IPS-11a (cell line): ENCODE measurements around the gene USF3.
"Not testable (repeated sequence)": the region's sequence is repeated elsewhere in the genome, so short reads cannot be mapped to it uniquely, and the experiment has no call there.

Experiments
- H3K4me3 ChIP-seq: one replicate; pipeline ENCODE4 v1.5.1; 2013; ENCODE audit warnings: low read depth, low read length, control low read depth

The USF3 gene

DNA sequence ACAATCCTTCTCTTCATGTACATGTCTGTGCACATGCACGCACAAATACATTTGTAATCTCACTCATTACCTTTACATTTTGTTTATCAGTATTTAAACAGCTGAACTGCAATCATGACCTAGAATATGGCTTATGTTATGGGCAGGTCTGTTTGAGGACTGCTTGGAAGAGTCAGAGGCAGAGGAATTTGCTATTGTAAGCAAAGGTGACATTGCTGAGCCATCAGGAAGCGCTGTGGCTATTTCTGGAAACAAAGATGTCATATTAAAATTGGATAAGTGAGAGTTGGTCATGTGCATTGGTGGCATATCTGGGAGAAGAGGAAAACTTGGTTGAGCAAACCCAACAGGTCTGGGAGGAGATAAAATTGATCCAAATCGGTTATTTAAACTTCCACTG lies 41.6 kb downstream of the USF3 start:
- no peak overlapping the region for H3K4me3 ChIP-seq

DNA sequence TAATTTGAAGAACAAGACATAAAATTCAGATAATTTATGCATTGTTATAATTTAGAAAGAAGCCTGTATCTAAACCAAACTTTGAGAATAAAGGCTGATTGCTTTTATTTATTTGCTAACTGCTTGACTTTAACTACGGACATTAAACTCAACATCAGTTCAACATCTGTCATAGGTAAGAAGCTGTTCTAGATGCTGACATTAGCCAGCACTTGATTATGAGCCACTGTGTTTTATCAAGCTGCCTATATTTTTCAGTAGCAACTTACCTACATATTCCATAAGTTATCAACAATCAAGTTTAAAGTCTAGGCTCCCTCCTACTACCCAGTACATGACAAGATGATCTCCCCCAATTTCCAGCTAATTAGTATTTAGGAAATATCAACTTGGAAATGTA lies 42.1 kb downstream of the USF3 start:
- no peak overlapping the region for H3K4me3 ChIP-seq

DNA sequence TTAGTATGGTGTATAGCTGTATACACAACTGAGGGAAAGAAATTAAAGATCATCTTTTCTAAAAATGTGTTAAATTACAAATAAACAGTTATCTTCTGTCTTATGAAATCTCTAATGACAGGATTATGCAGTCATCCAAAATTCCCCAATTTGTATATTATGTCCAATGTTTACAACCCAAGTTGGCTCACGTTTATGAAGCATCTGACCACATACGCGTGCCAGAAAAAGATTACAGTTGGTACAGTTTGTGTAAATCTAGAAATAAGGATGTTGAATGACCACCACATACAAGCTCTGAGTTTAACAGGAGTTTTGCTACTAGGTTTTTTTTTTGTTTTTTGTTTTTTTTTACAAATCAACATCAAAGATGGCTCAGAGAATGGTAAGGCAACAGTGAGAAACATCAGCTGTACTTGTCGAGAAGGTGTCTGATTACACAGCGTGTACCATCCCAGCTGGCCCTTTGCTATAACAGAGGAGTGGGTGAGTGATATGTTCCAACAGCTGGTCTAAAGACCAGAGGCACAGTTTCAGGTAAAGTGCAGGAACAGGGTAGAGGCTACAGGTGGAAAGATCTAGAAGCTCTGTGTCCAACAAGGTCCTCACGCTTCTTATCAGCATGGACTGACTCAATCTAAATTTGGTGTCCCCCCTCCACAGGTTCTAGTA lies 47.1 kb downstream of the USF3 start:
- no peak overlapping the region for H3K4me3 ChIP-seq

DNA sequence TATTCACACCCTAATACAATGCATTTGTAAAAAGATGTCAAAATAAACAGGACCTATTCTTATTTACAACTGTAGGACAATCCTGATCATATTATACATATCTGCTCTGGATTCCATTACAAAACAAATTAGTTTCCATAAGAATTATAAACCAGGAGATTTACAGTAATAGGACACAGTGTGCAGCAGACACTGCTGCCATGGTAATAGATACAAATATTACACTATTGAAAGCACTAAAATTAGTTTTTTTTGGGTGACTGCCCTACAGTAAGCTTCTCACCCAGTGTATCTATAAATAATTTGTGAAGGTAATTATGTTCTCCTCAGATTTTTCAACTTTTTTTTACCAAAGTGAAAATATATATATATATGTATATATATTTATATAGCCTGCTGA lies 47.9 kb downstream of the USF3 start:
- no peak overlapping the region for H3K4me3 ChIP-seq

DNA sequence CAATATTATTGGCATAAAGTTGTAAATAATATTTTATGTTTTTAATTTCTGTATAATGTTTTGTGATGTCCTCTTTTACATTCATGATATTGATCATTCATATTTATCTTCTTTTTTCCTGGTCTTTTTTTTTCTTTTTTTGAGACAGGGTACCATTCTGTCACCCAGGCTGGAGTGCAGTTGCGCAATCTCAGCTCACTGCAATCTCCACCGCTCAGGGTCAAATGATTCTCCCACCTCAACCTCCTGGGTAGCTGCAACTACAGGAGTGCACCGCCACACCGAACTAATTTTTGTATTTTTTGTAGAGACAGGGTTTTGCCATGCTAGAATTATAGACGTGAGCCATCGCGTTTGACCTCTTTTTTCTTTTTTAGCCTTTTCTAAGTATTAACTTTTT lies 52.9 kb downstream of the USF3 start:
- no peak overlapping the region for H3K4me3 ChIP-seq

DNA sequence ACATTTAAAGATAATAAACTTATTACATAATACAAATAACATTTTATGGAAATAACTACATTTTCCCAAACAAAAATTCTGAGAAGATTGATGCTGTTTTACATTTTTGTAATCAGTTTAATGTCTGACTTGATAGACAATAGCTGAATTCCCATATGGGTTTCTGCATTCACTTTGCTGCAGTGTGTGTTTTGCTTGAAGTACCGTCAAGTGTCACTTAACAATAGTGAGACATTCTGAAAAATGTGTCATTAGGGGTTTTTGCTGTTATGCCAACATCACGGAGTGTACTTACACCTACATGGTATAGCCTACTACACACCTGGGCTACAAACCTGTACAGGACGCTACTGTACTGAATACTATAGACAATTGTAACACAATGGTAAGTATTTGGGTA lies 57.5 kb downstream of the USF3 start:
- no peak overlapping the region for H3K4me3 ChIP-seq

DNA sequence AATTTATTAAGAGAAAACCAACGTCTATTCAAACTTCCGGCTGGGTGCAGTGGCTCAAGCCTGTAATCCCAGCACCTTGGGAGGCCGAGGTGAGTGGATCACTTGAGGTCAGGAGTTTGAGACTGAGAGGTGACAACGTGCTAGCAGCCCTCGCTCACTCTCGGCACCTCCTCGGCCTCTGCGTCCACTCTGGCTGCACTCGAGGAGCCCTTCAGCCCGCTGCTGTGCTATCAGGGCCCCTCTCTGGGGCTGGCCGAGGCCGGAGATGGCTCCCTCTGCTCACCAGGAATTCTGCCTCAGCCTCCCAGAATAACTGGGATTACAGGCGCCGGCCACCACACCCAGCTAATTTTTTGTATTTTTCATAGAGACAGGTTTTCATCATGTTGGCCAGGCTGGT lies 58.7 kb downstream of the USF3 start:
- H3K4me3 ChIP-seq = no peak overlapping the region

DNA sequence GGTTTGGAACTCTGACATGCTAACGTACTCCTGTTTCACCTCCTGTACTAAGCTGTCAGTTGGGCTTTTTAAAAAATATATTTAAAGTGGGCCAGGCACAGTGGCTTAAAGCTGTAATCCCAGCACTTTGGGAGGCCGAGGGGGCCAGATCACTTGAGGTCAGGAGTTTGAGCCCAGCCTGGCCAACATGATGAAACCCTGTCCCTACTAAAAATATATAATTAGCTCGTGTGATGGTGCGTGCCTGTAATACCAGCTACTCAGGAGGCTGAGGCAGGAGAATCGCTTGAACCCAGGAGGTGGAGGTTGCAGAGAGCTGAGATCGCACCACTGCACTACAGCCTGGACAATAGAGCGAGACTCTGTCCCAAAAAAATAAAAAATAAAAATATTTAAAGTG lies 60.4 kb downstream of the USF3 start:
- not testable (repeated sequence) for H3K4me3 ChIP-seq

DNA sequence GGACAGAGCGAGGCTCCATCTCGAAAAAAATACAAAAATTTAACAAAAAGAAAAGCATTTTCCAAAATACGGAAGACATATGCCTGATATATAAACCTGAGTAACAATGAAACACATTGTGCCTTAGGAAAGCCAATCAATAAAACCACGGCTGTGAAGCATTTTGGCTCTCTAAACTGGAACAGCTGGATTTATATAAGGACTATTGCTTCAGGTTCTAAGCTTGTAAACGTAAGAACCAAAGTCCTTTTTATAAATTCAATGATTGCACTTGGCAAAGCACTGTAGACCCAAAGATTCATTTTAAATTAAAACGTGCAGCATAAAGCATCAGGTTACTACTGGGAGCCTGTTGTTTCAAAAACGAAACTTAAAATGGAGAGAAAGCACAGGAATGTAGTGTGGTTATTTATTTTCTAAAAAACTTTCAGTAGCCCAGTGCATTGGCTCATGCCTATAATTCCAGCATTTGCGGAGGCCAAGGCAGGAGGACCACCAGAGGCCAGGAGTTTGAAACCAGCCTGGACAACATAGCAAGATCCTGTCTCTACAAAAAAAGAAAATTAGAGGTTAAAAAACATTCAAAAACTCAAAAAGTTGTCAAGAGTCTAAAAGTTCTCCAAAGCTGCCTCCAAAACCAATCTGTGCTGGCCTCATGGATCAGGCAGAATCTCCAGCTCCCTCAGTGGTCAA lies 61.5 kb downstream of the USF3 start:
- no peak overlapping the region for H3K4me3 ChIP-seq

DNA sequence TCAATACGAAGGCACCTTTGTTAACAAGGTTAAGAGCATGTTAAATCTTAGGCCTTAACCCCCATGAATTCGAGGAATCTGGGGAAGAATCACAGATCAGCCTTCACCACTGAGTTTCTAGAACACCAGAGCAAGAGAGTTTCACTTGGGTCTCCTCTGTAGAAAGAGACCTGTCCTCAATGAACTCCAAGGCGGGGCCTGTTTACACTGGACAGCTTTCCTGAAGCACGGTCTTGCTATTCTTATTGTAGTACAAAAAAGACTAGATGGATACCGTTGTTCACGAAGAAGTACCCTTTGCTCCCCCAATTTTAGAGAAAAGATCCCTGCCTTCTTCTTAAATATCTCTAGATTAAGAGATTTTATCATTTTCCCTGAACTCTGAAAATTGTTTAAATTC lies 64.9 kb downstream of the USF3 start:
- H3K4me3 ChIP-seq = no peak overlapping the region

DNA sequence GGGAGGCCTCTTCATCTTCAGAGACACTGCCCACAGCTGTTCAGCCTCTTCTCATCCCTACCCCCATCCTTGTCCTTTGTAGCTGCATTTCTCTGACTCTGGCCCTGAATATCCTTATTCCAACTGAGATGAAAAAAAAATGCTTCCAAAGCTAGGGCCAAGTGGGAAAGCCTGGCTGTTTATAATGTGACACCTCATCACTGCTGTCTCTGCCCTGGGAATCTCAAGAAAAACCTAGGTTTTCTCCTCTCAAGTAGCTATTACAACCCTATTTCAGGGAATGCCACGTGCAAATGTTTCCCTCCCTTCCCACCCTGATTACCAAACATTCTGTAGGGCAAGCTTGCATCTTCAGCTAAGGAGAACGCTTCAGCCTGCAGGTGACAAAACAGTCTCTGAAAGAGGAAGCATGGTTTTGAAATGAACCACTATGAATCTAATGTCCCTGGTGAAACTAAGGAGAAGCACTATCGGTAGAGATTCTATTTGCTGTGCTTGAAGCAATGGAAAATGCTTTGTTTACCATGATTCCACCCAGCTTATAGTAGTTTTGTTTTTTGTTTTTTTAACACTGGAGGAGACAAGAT lies 65.4 kb downstream of the USF3 start:
- H3K4me3 ChIP-seq = no peak overlapping the region

DNA sequence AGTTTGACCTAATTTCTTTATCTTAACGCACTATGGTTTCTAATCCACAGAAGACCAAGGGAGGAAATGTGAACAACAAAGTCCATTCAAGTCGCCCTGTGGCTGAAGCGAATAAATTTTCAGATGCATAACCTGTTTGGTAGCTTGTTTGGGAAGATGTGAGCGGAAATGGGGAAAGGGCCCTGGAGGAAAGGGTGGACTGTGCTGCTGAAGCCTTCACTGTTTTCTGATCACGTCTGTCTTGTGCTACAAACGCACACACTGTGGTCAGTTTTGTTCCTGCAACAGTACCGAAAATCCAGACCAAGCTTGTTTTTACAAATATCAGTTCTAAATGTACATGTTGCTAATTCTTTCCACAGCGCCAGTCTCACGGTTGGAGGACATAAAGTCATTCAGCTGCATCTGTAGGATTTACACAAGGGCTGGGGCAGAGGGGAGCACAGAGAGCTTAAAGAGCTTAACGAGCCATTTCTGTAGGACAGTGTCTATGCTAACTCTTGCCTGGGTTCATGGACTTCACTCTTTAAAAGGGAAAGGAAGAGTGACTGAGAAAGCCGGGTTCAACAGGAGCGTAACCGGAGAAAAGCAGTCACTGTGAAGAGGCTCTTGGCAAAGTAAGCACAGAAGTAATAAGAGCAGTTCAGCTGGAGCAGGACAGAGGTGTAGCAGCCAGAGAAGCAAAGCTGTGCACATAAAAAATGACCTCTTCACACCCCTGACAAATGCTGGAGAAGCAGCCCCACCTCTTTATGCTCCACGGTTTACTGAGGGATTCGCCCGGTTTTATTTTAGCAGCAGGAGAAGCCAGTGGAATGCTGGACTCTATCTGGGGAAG lies 66.6 kb downstream of the USF3 start:
- H3K4me3 ChIP-seq = no peak overlapping the region

DNA sequence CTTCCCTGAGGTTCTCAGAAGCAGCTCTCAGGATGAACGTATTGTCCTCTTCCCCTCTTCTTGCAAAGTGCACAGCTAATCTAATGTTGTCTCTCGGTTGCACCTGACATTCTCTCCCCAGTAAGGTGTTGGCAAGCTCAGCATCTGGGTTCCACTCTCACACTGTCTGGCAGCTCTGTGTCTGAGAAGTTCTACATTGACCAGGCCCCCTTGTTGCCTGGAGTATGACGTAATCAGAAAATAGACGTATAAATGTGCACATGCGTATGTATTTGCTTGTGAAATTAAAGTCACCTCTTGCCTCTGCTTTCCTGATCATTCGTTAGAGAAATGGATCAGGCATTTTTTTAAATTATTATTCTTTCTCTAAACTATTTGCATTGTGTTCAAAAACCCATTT lies 67.7 kb downstream of the USF3 start:
- H3K4me3 ChIP-seq = no peak overlapping the region

DNA sequence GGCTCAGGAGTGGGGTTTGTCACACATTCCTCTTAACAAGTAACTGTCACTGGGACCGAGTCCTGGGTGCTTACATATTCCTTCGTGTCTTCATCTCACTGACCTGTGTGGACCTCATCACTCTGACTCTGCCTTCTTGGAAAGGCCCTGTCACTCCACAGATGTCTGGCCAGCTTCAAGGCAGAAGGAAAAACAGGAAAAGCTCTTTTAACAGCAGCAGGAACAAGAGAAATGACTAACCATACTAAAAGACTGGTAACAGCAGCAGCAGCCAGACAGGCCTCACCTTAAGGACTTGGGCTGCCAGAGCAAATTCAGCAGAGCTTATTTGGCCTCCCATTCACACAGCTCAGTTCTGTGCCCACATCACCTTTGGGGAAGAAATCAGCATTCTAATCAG lies 68.1 kb downstream of the USF3 start:
- no peak overlapping the region for H3K4me3 ChIP-seq

DNA sequence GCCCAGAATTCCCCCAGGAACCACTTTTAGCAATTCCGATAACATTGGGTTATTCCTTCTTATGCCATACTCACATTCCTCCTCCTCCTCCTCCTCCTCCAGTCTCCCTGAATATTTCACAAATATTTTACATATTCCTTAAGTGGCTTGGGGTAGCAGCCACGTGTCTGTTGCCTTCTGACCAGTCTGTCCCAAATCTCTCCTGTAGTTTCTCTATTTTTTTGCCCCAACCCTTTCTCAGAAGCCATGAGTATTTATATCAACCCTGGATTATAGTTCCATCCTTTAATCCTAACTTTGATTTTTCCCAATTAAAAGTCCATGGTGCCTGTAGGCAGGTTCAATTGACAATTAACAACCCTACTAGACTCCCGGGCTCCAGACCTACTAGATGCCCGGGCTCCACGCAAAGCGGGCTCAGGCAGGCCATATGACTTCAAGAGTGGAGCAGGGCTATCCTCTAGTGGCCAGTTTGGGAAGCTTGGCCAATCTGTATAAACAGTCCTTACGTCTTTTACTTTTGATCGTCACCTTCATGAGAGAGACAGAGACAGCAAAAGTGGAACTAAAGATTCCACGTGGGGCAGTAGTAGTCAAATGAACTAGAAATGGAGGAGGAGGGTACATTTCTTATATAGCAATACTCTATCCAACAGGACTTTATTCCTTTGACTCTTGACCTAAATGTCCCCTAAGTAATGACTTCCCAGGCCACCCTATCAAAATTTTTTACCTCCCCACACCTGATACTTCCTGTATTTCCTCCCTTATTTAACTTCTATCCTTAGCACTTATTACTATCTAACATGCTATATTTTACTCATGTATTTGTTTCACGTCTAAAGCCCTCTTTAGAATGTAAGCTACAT lies 69.7 kb downstream of the USF3 start:
- no peak overlapping the region for H3K4me3 ChIP-seq

DNA sequence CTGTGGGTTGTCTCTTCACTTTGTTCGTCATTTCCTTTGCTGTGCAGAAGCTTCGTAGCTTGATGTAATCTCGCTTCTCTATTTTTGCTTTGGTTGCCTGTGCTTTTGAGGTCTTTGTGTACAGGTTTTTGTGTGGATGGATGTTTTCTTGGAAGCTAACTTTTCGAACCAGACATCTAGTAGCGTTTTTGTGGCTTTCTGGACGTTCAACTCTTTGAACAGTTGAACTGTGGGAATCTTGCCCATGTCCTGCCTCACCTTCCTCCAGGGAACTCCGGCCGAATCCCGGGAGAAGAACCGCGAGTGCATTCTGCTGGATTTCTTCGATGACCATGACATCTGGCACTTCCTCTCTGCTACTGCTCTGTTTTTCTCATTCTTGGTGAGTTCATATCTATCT lies 70.6 kb downstream of the USF3 start:
- no peak overlapping the region for H3K4me3 ChIP-seq

DNA sequence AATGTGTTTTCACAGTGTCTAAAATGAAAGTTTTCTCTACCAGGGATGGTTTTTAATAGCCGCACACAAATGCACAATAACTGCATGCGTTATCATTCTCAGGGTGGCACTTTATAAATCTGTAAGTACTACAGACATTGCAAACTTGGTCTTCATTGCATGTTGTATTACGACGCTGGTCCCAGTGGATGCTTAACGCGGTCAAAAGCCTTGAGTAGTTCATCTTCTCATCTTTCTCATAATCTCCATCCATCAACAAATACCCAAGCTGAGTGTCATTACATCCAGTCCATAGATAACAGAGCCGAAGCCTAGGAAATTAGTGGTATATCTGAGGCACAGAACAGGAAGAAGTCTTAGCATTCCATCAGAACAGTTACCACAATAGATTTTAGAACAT lies 72.6 kb downstream of the USF3 start:
- H3K4me3 ChIP-seq = no peak overlapping the region

DNA sequence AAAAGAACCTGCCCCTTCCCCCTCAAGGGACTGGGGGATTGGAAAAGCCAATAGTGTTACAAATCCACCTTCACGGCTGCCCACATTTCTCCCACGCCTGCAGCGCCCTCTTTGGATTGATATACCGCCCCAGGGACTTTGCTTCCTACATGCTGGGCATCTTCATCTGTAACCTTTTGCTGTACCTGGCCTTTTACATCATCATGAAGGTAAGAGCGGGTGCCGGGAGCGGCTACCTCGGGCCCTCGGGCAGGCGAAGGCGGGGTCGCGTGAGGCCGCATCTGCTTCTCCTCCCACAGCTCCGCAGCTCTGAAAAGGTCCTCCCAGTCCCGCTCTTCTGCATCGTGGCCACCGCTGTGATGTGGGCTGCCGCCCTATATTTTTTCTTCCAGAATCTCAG lies 73.1 kb downstream of the USF3 start:
- H3K4me3 ChIP-seq = no peak overlapping the region

DNA sequence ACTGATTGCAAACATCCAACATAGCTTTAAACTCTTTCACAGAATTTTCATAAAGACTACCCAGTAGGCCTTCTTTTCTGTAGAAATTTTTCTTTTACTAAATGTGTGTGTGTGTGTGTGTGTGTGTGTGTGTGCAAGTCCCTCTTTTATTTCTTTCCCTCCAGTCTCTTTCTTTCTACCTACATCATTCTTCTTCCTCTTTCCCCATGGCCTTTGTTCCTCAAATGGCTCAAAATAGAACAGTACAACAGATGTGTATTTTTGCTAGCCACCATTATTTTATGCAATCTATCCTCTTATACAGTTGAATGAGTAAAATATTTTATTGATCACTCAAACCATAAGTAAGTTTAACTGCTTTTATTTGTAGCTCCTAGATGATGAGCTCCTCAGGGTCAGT lies 76.4 kb downstream of the USF3 start:
- H3K4me3 ChIP-seq = no peak overlapping the region

DNA sequence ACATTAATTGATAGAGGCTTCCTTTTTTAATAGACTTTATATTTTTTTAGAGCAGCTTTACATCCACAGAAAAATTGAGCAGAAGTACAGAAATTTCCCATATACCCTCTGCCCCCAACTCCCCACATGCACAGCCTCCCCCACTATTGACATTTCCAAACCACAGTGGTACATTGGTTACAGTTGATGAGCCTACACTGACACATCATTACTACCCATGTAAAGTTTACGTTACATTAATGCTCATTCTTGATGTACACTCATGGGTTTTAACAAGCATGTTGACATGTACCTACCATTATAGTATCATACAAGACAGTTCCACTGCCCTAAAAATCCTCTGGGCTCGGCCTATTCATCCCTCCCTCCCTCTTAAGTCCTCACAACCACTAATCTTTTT lies 78.7 kb downstream of the USF3 start:
- no peak overlapping the region for H3K4me3 ChIP-seq

DNA sequence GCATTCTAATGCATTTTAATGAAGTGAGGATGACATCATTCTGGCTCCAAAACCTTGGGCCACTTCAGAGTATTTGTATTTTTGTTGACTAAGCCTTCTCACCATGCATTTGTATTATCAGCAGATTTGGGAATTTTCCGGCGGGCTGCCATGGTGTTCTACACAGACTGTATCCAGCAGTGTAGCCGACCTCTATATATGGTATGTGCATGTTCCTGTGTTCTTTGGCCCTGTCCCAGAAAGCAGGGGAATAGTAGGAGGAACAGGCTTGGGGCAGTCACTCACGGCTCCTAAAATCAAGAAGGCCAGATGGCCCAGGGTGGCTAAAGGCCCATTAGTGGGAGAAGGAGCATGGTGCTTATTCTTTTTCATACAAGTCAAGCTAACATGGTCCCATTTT lies 80.5 kb downstream of the USF3 start:
- H3K4me3 ChIP-seq = no peak overlapping the region
